SK-N-SH (cell line): ENCODE measurements around the gene FCER1A.

Source experiments
- CHD2 ChIP-seq: fragments of 150-350 bp; IDR thresholded peaks from 2 replicates; pipeline ENCODE4 v1.6.1; 2018; ENCODE audit warnings: low read length; ENCODE audit not compliant: partially characterized antibody
- CTCF ChIP-seq: fragments of 200-600 bp; sonication (generic); IDR thresholded peaks from 2 replicates; pipeline ENCODE4 v1.6.1; 2017; ENCODE audit warnings: antibody characterized with exemption, mild to moderate bottlenecking, moderate library complexity
- ELF1 ChIP-seq: IDR thresholded peaks from 2 replicates; pipeline ENCODE4 v1.4.0; 2012
- EP300 ChIP-seq, 2 experiments: IDR thresholded peaks; 2 replicates each; pipeline versions ENCODE4 v1.4.0 to v1.6.1; 2012; ENCODE audit warnings: borderline replicate concordance in 1 of 2, low read depth in 1 of 2, low read length in 1 of 2
- FOXM1 ChIP-seq: IDR thresholded peaks from 2 replicates; pipeline ENCODE4 v1.4.0; 2012; ENCODE audit warnings: low read depth, mild to moderate bottlenecking
- NRF1 ChIP-seq: IDR thresholded peaks from 2 replicates; pipeline ENCODE4 v1.6.1; 2012; ENCODE audit warnings: low read depth, mild to moderate bottlenecking, low read length
- PBX3 ChIP-seq: IDR thresholded peaks from 2 replicates; pipeline ENCODE4; 2012
- POLR2AphosphoS5 ChIP-seq: IDR thresholded peaks from 2 replicates; pipeline ENCODE4 v1.6.1; 2012; ENCODE audit warnings: low read depth, low read length
- RAD21 ChIP-seq: IDR thresholded peaks from 2 replicates; pipeline ENCODE4 v1.6.1; 2012; ENCODE audit warnings: mild to moderate bottlenecking, low read length
- RFX5 ChIP-seq: IDR thresholded peaks from 2 replicates; pipeline ENCODE4 v1.6.1; 2012; ENCODE audit warnings: mild to moderate bottlenecking, improper control_type of control experiment, low read length
- USF2 ChIP-seq: fragments of 150-350 bp; IDR thresholded peaks from 2 replicates; pipeline ENCODE4 v1.6.1; 2017; ENCODE audit warnings: antibody characterized with exemption, low read length, low read depth, borderline replicate concordance
- YY1 ChIP-seq: IDR thresholded peaks from 2 replicates; pipeline ENCODE4 v1.4.0; 2012; ENCODE audit warnings: low read depth, mild to moderate bottlenecking

DNA sequence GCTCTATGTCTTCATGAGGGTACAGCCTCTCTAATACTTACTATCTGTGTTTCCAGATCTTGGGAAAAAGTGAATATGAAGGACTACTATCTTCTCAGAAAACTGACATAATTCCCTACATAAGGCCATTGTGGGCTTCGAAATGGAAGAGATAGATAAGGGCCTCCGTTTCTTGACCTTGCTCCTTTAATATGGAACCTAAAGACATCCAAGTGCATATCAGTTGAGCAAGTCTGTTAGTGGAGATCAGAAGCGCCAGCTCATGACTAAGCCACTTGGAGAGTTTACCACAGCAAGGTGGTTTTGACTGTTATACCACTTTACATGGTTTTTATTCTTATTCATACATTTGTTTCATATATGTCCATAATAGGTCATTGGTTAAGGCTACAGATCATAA lies 35.3 kb upstream of the FCER1A start:
- TF ChIP-seq RAD21 (no peak), POLR2AphosphoS5 (no peak), USF2 (no peak), YY1 (no peak), FOXM1 (no peak), EP300 (IDR thresholded peaks at IDR 0.05; ENCODE audit: borderline replicate concordance in 1 of 2, low read depth in 1 of 2, low read length in 1 of 2) (no peak), CTCF (no peak), NRF1 (no peak), CHD2 (no peak), ELF1 (no peak), PBX3 (no peak), RFX5 (no peak)
